GDM1 (cell line): ENCODE data around the gene UTP20.

Experiments used
- DNase-seq: peaks from one replicate; lab custom pipeline; 2025; lab: John Stamatoyannopoulos, UW

The UTP20 gene

DNA sequence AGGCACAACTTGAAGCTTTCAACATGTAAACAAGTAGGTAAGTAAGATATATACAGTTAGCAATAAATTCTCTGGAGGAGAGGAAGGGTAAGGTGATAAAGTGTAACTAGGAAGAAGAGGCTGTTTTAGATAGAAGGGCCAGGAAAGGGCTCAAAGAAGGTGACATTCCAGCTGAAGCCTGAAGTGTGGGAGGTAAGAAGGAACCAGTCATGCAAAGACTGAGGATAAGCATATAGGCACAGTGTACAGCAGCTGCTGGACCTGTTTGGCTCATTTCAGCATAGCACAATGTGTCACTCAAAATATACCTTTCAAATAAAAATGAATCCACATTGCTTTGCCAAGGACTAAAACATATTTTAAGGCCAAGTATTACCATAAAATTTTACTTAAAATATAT is 156.2 kb downstream of the UTP20 start:
- DNase-seq, result no peak
